ENCODE data around the gene DOCK3.

The DOCK3 gene

DNA sequence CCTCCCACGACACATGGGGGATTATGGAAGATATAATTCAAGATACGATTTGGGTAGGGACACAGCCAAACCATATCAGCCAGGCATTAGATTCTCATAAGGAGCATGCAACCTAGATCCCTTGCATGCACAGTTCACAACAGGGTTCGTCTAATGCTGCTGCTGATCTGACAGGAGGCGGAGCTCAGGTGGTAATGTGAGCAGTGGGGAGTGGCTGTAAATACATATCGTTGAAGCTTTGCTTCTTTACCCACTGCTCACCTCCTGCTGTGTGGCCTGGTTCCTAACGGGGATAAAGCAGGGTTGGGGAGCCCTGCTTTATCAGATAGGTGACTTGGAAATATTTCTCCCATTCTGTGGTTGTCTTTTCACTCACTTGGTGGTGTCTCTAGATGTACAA is 14.8 kb downstream of the DOCK3 start:
- H3K36me3 ChIP-seq (ENCODE audit: control insufficient read depth, insufficient read depth, low read length), result no peaks in the 10 kb centered on the region
- no peak for TF ChIP-seq CTCF (IDR thresholded peaks at IDR 0.05; ENCODE audit: insufficient read depth, low read length, poor library complexity, severe bottlenecking)
- no peak overlapping the region for H3K4me3 ChIP-seq (replicated peaks; ENCODE audit: low read depth, low read length)
- no peak for DNase-seq (ENCODE audit: extremely low read depth, insufficient read length)
- no peaks in the 10 kb centered on the region; the same call in 1 of the 2 replicates for H3K27me3 ChIP-seq (replicated peaks; ENCODE audit: control insufficient read depth, insufficient read depth, low read length)

DNA sequence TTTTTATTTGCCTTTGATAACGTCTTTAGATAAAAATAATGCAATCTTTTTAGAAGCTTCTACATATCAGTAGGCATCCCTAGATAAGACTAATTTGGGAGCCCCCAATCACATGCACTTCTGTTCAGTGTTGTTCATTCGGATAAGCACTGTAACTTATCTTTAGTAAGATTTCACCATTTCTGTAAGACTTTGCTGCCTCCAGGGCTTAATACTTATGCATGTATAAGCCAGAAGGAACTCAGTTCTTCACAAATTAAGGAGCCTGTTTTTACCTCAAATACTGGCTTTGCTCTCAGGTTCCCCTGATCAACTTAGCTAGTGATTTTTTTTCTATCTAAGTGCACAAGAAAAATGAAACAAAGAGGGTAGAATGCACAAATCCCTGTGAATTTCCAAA is 20.3 kb downstream of the DOCK3 start:
- no peak for DNase-seq (ENCODE audit: extremely low read depth, insufficient read length)
- no peak for TF ChIP-seq CTCF (IDR thresholded peaks at IDR 0.05; ENCODE audit: insufficient read depth, low read length, poor library complexity, severe bottlenecking)
- no peaks in the 10 kb centered on the region for H3K36me3 ChIP-seq (ENCODE audit: control insufficient read depth, insufficient read depth, low read length)
- H3K27me3 ChIP-seq (replicated peaks; ENCODE audit: control insufficient read depth, insufficient read depth, low read length), result no peaks in the 10 kb centered on the region; the same call in 1 of the 2 replicates
- H3K4me3 ChIP-seq (replicated peaks; ENCODE audit: low read depth, low read length), result no peak overlapping the region

DNA sequence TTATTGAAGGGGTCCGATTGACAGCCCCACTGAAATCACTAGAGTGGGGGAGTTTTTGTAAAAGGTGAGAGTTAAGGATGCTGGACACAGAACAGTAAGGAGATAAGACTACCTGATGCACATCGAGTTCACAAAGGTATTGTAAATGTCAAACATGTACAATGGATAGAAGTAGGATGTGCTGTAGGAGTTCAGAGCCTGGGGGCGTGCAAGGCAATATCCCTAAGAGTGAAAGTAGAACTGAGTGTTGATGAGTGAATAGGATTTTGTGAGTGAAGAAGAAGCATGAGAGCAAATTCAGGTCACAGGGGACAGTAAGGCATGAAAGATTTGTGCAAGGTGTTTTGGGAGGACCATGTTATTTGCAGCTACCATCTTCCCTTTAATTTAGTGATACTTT is 21.5 kb downstream of the DOCK3 start:
- Histone ChIP-seq H3K36me3 (ENCODE audit: control insufficient read depth, insufficient read depth, low read length) (no peaks in the 10 kb centered on the region), H3K27me3 (replicated peaks; ENCODE audit: control insufficient read depth, insufficient read depth, low read length) (no peaks in the 10 kb centered on the region; the same call in 1 of the 2 replicates), H3K4me3 (replicated peaks; ENCODE audit: low read depth, low read length) (no peak overlapping the region)
- DNase-seq (ENCODE audit: extremely low read depth, insufficient read length), result no peak
- no peak for TF ChIP-seq CTCF (IDR thresholded peaks at IDR 0.05; ENCODE audit: insufficient read depth, low read length, poor library complexity, severe bottlenecking)

- H3K27me3 ChIP-seq (replicated peaks; ENCODE audit: control insufficient read depth, insufficient read depth, low read length), result no peaks in the 10 kb centered on the region
- no peak for TF ChIP-seq CTCF (IDR thresholded peaks at IDR 0.05; ENCODE audit: insufficient read depth, low read length, poor library complexity, severe bottlenecking)
- no peaks in the 10 kb centered on the region for H3K36me3 ChIP-seq (ENCODE audit: control insufficient read depth, insufficient read depth, low read length)
- H3K4me3 ChIP-seq (replicated peaks; ENCODE audit: low read depth, low read length), result no peak overlapping the region
- DNase-seq (ENCODE audit: extremely low read depth, insufficient read length), result no peak
Measured at GRCh38 chr3:50698269-50698668, 23.5 kb downstream of the DOCK3 start.

GRCh38 chr3:50708620-50709019 is 33.9 kb downstream of the DOCK3 start:
- no peaks in the 10 kb centered on the region for H3K36me3 ChIP-seq (ENCODE audit: control insufficient read depth, insufficient read depth, low read length)
- no peak overlapping the region for H3K4me3 ChIP-seq (replicated peaks; ENCODE audit: low read depth, low read length)
- DNase-seq (ENCODE audit: extremely low read depth, insufficient read length), result no peak
- H3K27me3 ChIP-seq (replicated peaks; ENCODE audit: control insufficient read depth, insufficient read depth, low read length), result no peaks in the 10 kb centered on the region
- no peak for TF ChIP-seq CTCF (IDR thresholded peaks at IDR 0.05; ENCODE audit: insufficient read depth, low read length, poor library complexity, severe bottlenecking)

DNA sequence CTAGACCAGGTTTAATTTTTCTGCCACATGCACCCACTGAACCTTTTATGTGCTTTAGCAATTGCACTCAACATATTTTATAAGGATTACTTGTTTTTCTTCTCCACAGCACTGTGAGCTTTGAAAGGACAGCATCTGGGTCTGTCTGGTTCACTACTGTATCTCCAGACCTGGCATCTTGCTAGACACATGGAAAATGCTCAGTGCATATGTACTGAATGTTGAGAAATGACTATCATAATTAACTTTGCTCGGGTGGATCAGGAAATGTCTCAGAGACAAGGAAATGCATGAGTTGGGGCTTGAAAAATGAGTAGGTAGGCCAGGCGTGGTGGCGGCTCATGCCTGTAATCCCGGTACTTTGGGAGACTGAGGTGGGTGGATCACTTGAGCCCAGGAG is 40.2 kb downstream of the DOCK3 start:
- Histone ChIP-seq H3K4me3 (replicated peaks; ENCODE audit: low read depth, low read length) (no peak overlapping the region), H3K27me3 (replicated peaks; ENCODE audit: control insufficient read depth, insufficient read depth, low read length) (no peaks in the 10 kb centered on the region), H3K36me3 (ENCODE audit: control insufficient read depth, insufficient read depth, low read length) (no peaks in the 10 kb centered on the region)
- DNase-seq (ENCODE audit: extremely low read depth, insufficient read length), result no peak
- TF ChIP-seq CTCF (IDR thresholded peaks at IDR 0.05; ENCODE audit: insufficient read depth, low read length, poor library complexity, severe bottlenecking), result no peak

Measured in GM06990 (cell line).